ENCODE measurements around the gene NAV2. TPM values are rescaled to one million over a fixed set of nuclear protein-coding genes. Genes with fewer than 3 reads are reported as not detected.

Gene NAV2
- total RNA-seq, 1 experiment from 2014 or later = 22.7 TPM

GRCh38 chr11:20023082-20023426 is 310.4 kb downstream of the NAV2 start:
- TF ChIP-seq SIN3A (IDR thresholded peaks at IDR 0.05; ENCODE audit: borderline replicate concordance, insufficient read depth, low read depth, low read length) (no peak), REST (IDR thresholded peaks at IDR 0.05; ENCODE audit: insufficient read depth in 1 of 2, low read depth in 2 of 2, low read length in 1 of 2) (no peak), POLR2AphosphoS5 (IDR thresholded peaks at IDR 0.05; ENCODE audit: low read depth, low read length) (no peak), TCF7L2 (IDR thresholded peaks at IDR 0.05; ENCODE audit: low read depth, low read length) (no peak), CTCF (IDR thresholded peaks at IDR 0.05) (no peak)
- Histone ChIP-seq H3K27me3 (ENCODE audit: control insufficient read depth, insufficient read depth, low read length) (no peaks in the 10 kb centered on the region), H3K4me3 (ENCODE audit: low read depth in 2 of 2, low read length in 2 of 2) (no peak overlapping the region), H3K36me3 (ENCODE audit: control insufficient read depth, insufficient read depth, low read length) (no peaks in the 10 kb centered on the region), H3K9me3 (ENCODE audit: control insufficient read depth, insufficient read depth, low read depth, low read length) (no peaks in the 10 kb centered on the region), H3K27ac (ENCODE audit: low read length) (no peak overlapping the region), H3K4me1 (ENCODE audit: control insufficient read depth, insufficient read depth, low read length) (peaks cover 10% of the 10 kb centered on the region)
- no peak for DNase-seq (ENCODE audit: low read depth, low spot score)
- intact Hi-C loops (cut with micrococcal nuclease; ENCODE audit: unreplicated experiment) (no loop called here), in situ Hi-C loops (cut with HindIII; ENCODE audit: low pct_unique_long_range_greater_than_20kb, low sequenced_read_pairs) (no loop called here)
- ATAC-seq = no peak
- CTCF ChIA-PET = no interaction called here
- no TSS peak for BruUV-seq (replicated peaks)
- POLR2A ChIA-PET = no interaction called here

- intact Hi-C loops (cut with micrococcal nuclease; ENCODE audit: unreplicated experiment) = no loop called here
- H3K36me3 ChIP-seq (ENCODE audit: control insufficient read depth, insufficient read depth, low read length) = no peaks in the 10 kb centered on the region
- H3K27me3 ChIP-seq (ENCODE audit: control insufficient read depth, insufficient read depth, low read length) = no peaks in the 10 kb centered on the region
- no peak overlapping the region for H3K4me3 ChIP-seq (ENCODE audit: low read depth in 2 of 2, low read length in 2 of 2)
- TF ChIP-seq SIN3A (IDR thresholded peaks at IDR 0.05; ENCODE audit: borderline replicate concordance, insufficient read depth, low read depth, low read length) = no peak
- TF ChIP-seq POLR2AphosphoS5 (IDR thresholded peaks at IDR 0.05; ENCODE audit: low read depth, low read length) = no peak
- TF ChIP-seq REST (IDR thresholded peaks at IDR 0.05; ENCODE audit: insufficient read depth in 1 of 2, low read depth in 2 of 2, low read length in 1 of 2) = no peak
- no peak for TF ChIP-seq TCF7L2 (IDR thresholded peaks at IDR 0.05; ENCODE audit: low read depth, low read length)
- no peak for TF ChIP-seq CTCF (IDR thresholded peaks at IDR 0.05)
- DNase-seq (ENCODE audit: low read depth, low spot score) = no peak
- ChIA-PET CTCF (no interaction called here), POLR2A (no interaction called here)
- BruUV-seq (replicated peaks) = no TSS peak
- no peak overlapping the region for H3K27ac ChIP-seq (ENCODE audit: low read length)
- no peaks in the 10 kb centered on the region for H3K9me3 ChIP-seq (ENCODE audit: control insufficient read depth, insufficient read depth, low read depth, low read length)
- peaks cover 10% of the 10 kb centered on the region for H3K4me1 ChIP-seq (ENCODE audit: control insufficient read depth, insufficient read depth, low read length)
- in situ Hi-C loops (cut with HindIII; ENCODE audit: low pct_unique_long_range_greater_than_20kb, low sequenced_read_pairs) = no loop called here
- no peak for ATAC-seq
Observed at GRCh38 chr11:20024172-20024935, 311.7 kb downstream of the NAV2 start.
